SK-N-SH treated with all-trans-retinoic acid at 6 μM for 48 hours (cell line): ENCODE measurements around the gene PAPSS2.

Experiments
- ARNTL ChIP-seq: fragments of 450-650 bp; formaldehyde crosslinking; IDR thresholded peaks from 2 replicates; pipeline ENCODE4 v1.5.0; 2020; ENCODE audit warnings: low read depth, mild to moderate bottlenecking, moderate library complexity, borderline replicate concordance
- BACH2 ChIP-seq: fragments of 250-450 bp; sonication (Bioruptor Pico); IDR thresholded peaks from 2 replicates; pipeline ENCODE4 v1.9.0; 2021; ENCODE audit warnings: mild to moderate bottlenecking, borderline replicate concordance
- CSDC2 ChIP-seq: fragments of 250-450 bp; sonication (Bioruptor Pico); IDR thresholded peaks from 2 replicates; pipeline ENCODE4 v1.5.0; 2020; ENCODE audit warnings: mild to moderate bottlenecking, moderate library complexity
- RARB ChIP-seq: fragments of 250-450 bp; sonication (Bioruptor Pico); IDR thresholded peaks from 2 replicates; pipeline ENCODE4 v1.8.0; 2021; ENCODE audit warnings: mild to moderate bottlenecking, moderate library complexity
- TCF4 ChIP-seq: fragments of 250-450 bp; sonication (Bioruptor Pico); IDR thresholded peaks from 2 replicates; pipeline ENCODE4 v1.8.0; 2021; ENCODE audit warnings: mild to moderate bottlenecking, moderate library complexity, borderline replicate concordance
- ZNF565 ChIP-seq: fragments of 450-650 bp; formaldehyde crosslinking; conservative IDR thresholded peaks from 2 replicates; pipeline ENCODE4 v1.5.0; 2020; ENCODE audit warnings: low read depth, mild to moderate bottlenecking, moderate library complexity
- ZNF8 ChIP-seq: fragments of 450-650 bp; formaldehyde crosslinking; IDR thresholded peaks from 2 replicates; pipeline ENCODE4 v1.5.0; 2020; ENCODE audit warnings: mild to moderate bottlenecking, moderate library complexity
- TF ChIP-seq, protein P1 (sequence below): fragments of 250-450 bp; sonication (Bioruptor Pico); IDR thresholded peaks from 2 replicates; pipeline ENCODE4 v1.8.0; 2020; ENCODE audit warnings: mild to moderate bottlenecking, moderate library complexity, borderline replicate concordance
- TF ChIP-seq, protein P2 (sequence below): fragments of 250-450 bp; sonication (Bioruptor Pico); IDR thresholded peaks from 2 replicates; pipeline ENCODE4 v1.8.0; 2021; ENCODE audit warnings: low read depth, mild to moderate bottlenecking, moderate library complexity, borderline replicate concordance
- TF ChIP-seq, protein P3 (sequence below): fragments of 250-450 bp; sonication (Bioruptor Pico); IDR thresholded peaks from 2 replicates; pipeline ENCODE4 v1.5.1; 2021; ENCODE audit warnings: mild to moderate bottlenecking, moderate library complexity

- no peak for TF ChIP-seq ZNF8 (CRISPR knock-in tag)
- TF ChIP-seq, protein P1, sequence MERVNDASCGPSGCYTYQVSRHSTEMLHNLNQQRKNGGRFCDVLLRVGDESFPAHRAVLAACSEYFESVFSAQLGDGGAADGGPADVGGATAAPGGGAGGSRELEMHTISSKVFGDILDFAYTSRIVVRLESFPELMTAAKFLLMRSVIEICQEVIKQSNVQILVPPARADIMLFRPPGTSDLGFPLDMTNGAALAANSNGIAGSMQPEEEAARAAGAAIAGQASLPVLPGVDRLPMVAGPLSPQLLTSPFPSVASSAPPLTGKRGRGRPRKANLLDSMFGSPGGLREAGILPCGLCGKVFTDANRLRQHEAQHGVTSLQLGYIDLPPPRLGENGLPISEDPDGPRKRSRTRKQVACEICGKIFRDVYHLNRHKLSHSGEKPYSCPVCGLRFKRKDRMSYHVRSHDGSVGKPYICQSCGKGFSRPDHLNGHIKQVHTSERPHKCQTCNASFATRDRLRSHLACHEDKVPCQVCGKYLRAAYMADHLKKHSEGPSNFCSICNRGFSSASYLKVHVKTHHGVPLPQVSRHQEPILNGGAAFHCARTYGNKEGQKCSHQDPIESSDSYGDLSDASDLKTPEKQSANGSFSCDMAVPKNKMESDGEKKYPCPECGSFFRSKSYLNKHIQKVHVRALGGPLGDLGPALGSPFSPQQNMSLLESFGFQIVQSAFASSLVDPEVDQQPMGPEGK (CRISPR knock-in tag): no peak
- TF ChIP-seq, protein P2, sequence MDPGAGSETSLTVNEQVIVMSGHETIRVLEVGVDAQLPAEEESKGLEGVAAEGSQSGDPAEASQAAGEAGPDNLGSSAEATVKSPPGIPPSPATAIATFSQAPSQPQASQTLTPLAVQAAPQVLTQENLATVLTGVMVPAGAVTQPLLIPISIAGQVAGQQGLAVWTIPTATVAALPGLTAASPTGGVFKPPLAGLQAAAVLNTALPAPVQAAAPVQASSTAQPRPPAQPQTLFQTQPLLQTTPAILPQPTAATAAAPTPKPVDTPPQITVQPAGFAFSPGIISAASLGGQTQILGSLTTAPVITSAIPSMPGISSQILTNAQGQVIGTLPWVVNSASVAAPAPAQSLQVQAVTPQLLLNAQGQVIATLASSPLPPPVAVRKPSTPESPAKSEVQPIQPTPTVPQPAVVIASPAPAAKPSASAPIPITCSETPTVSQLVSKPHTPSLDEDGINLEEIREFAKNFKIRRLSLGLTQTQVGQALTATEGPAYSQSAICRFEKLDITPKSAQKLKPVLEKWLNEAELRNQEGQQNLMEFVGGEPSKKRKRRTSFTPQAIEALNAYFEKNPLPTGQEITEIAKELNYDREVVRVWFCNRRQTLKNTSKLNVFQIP (CRISPR knock-in tag): no peak
- no peak for TF ChIP-seq TCF4 (CRISPR knock-in tag)
- TF ChIP-seq, protein P3, sequence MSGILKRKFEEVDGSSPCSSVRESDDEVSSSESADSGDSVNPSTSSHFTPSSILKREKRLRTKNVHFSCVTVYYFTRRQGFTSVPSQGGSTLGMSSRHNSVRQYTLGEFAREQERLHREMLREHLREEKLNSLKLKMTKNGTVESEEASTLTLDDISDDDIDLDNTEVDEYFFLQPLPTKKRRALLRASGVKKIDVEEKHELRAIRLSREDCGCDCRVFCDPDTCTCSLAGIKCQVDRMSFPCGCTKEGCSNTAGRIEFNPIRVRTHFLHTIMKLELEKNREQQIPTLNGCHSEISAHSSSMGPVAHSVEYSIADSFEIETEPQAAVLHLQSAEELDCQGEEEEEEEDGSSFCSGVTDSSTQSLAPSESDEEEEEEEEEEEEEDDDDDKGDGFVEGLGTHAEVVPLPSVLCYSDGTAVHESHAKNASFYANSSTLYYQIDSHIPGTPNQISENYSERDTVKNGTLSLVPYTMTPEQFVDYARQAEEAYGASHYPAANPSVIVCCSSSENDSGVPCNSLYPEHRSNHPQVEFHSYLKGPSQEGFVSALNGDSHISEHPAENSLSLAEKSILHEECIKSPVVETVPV (CRISPR knock-in tag): no peak
- no peak for TF ChIP-seq ZNF565 (CRISPR knock-in tag)
- no peak for TF ChIP-seq BACH2 (CRISPR knock-in tag)
- TF ChIP-seq RARB (CRISPR knock-in tag): no peak
- TF ChIP-seq CSDC2: no peak
- TF ChIP-seq ARNTL (CRISPR knock-in tag): no peak
These were observed 37.5 kb downstream of the PAPSS2 start for GRCh38 chr10:87696922-87697745.
